HG03571 (cell line): ENCODE measurements around the gene UBE2L5.

Experiments
- ATAC-seq: cut with Tn5 transposase; IDR thresholded peaks from one replicate; pipeline ENCODE4 v1.9.1; 2021; ENCODE audit not compliant: unreplicated experiment

UBE2L5 gene

DNA sequence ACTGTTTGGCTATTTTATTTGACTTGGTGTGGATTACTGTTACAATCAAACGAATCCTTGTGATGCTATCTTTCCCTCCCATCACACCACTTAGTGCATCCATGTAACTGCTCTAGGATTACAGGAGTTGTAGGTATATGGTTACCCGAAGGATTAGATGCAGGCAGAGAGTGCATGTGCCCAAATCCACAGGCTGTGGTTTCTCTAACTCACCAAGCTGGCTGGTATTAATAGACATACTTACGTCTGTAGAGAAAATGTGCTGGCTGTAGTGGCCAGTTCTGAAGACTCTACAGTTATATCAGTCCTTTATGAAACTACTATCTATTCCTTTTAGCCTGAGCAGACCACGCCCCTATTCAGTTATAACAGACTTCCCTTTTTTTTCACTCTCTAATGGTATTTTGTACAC, 44.6 kb downstream of the UBE2L5 start:
- ATAC-seq: no peak

DNA sequence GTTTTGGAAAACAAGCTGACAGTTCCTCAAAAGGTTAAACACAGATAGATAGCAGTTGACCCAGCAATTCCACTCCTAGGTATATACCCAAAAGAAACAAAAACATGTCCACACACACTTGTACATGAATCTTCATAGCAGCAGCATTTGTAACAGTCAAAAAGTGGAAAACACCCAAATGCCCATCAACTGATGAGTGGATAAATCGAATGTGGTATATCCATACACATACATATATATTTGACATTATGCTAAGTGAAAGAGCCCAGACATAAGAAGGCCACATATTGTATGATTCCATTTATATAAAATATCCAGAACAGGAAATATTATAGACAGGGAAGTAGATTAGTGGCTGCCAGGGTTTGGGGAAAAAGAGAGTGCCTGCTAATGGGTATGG, 51.4 kb downstream of the UBE2L5 start:
- ATAC-seq: no peak

DNA sequence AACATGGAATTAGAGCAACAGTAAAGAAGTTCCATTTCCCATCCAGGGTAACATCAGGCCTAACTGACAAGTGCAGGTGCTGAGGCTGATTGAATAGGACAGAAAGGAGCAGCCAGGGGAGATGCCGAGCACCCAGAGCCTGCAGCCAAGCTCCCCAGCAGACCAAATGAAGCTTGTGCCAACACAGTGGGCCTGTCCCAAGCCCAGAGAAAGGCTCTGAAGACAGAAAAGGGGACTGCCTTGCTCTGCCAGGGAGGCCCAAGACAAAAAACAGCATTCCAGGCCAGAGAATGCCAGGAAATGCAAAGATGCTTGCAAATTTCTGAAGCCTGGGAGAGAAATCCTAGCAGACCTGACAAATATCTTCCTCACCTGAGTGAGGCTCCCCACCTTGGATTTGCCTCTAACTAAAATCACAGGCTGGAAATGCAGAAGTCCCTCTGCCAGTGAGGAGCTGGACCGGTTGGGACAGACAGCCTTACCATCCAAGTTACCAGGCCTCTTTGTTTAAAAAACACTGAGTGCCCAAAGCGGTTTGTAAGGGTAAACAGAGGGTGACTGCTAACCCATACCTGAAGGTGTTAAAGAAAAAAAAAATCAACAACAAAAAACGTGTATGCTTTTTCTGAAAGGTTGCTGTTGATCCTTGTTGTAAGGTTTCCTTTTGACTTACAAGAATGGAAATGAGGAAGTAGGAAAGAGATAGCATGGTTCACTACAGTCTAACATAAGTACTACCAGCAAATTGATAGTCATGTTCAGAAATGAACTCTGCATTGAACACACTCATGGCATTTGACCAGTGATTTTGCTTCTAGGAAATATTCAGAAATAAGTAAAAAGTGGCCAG, 55.3 kb downstream of the UBE2L5 start:
- ATAC-seq: peak; percentile 92
